Measurements from ENCODE around the gene SORCS2. TPM values are rescaled to one million over a fixed set of nuclear protein-coding genes. Genes with fewer than 3 reads are reported as not detected.

The SORCS2 gene
- total and polyA plus RNA-seq, 2 of the 8 experiments (the other 6 are each of a cell fraction or from before 2014, with no cell fraction given) = 0.36 to 1.8 TPM

DNA sequence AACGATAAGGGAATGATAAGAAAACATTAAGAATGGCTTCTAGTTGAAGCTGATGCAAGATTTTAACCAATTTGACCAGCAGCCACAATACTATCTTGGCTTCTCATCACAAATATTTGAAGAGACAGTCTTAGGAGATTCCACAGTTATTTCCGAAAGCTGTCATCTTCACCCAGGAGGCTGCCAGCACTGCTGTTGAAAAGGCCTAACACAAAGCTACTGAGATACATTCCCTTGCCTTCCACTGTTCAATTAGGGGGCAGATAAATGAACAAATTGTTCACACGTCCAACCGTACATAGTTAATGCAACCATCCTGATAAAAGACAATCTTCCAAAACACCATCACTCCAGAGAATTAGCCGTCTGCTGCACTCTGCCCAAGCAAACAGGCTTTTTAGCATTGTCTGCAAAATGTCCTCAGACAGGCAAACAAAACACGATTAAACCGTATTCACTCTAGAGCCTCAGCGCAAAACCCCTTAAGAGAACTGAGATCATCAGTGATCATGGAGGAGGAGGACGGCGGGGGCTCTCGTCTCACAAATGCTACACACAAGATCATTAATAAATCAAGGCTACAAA lies 432.1 kb downstream of the SORCS2 start (continued):
- TF ChIP-seq, protein P1, sequence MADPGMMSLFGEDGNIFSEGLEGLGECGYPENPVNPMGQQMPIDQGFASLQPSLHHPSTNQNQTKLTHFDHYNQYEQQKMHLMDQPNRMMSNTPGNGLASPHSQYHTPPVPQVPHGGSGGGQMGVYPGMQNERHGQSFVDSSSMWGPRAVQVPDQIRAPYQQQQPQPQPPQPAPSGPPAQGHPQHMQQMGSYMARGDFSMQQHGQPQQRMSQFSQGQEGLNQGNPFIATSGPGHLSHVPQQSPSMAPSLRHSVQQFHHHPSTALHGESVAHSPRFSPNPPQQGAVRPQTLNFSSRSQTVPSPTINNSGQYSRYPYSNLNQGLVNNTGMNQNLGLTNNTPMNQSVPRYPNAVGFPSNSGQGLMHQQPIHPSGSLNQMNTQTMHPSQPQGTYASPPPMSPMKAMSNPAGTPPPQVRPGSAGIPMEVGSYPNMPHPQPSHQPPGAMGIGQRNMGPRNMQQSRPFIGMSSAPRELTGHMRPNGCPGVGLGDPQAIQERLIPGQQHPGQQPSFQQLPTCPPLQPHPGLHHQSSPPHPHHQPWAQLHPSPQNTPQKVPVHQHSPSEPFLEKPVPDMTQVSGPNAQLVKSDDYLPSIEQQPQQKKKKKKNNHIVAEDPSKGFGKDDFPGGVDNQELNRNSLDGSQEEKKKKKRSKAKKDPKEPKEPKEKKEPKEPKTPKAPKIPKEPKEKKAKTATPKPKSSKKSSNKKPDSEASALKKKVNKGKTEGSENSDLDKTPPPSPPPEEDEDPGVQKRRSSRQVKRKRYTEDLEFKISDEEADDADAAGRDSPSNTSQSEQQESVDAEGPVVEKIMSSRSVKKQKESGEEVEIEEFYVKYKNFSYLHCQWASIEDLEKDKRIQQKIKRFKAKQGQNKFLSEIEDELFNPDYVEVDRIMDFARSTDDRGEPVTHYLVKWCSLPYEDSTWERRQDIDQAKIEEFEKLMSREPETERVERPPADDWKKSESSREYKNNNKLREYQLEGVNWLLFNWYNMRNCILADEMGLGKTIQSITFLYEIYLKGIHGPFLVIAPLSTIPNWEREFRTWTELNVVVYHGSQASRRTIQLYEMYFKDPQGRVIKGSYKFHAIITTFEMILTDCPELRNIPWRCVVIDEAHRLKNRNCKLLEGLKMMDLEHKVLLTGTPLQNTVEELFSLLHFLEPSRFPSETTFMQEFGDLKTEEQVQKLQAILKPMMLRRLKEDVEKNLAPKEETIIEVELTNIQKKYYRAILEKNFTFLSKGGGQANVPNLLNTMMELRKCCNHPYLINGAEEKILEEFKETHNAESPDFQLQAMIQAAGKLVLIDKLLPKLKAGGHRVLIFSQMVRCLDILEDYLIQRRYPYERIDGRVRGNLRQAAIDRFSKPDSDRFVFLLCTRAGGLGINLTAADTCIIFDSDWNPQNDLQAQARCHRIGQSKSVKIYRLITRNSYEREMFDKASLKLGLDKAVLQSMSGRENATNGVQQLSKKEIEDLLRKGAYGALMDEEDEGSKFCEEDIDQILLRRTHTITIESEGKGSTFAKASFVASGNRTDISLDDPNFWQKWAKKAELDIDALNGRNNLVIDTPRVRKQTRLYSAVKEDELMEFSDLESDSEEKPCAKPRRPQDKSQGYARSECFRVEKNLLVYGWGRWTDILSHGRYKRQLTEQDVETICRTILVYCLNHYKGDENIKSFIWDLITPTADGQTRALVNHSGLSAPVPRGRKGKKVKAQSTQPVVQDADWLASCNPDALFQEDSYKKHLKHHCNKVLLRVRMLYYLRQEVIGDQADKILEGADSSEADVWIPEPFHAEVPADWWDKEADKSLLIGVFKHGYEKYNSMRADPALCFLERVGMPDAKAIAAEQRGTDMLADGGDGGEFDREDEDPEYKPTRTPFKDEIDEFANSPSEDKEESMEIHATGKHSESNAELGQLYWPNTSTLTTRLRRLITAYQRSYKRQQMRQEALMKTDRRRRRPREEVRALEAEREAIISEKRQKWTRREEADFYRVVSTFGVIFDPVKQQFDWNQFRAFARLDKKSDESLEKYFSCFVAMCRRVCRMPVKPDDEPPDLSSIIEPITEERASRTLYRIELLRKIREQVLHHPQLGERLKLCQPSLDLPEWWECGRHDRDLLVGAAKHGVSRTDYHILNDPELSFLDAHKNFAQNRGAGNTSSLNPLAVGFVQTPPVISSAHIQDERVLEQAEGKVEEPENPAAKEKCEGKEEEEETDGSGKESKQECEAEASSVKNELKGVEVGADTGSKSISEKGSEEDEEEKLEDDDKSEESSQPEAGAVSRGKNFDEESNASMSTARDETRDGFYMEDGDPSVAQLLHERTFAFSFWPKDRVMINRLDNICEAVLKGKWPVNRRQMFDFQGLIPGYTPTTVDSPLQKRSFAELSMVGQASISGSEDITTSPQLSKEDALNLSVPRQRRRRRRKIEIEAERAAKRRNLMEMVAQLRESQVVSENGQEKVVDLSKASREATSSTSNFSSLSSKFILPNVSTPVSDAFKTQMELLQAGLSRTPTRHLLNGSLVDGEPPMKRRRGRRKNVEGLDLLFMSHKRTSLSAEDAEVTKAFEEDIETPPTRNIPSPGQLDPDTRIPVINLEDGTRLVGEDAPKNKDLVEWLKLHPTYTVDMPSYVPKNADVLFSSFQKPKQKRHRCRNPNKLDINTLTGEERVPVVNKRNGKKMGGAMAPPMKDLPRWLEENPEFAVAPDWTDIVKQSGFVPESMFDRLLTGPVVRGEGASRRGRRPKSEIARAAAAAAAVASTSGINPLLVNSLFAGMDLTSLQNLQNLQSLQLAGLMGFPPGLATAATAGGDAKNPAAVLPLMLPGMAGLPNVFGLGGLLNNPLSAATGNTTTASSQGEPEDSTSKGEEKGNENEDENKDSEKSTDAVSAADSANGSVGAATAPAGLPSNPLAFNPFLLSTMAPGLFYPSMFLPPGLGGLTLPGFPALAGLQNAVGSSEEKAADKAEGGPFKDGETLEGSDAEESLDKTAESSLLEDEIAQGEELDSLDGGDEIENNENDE (IDR thresholded peaks at IDR 0.05; ENCODE audit: insufficient replicate concordance, low read length) = no peak
- no peak for TF ChIP-seq POLR2A (IDR thresholded peaks at IDR 0.05; ENCODE audit: control extremely low read depth in 1 of 2, low read depth in 2 of 2, low read length in 2 of 2)
- no peak for TF ChIP-seq CBX5 (IDR thresholded peaks at IDR 0.05; ENCODE audit: low read depth, low read length)
- no peak for TF ChIP-seq NANOG (IDR thresholded peaks at IDR 0.05; ENCODE audit: insufficient read depth, low read depth, low read length, poor library complexity, severe bottlenecking)
- no peak for TF ChIP-seq TEAD4 (IDR thresholded peaks at IDR 0.05; ENCODE audit: low read depth, low read length)
- no peak for TF ChIP-seq JUND (IDR thresholded peaks at IDR 0.05; ENCODE audit: low read length)
